HPDE6-E6E7 (cell line): Measurements from ENCODE around the gene TAPT1.

Experiments
- DNase-seq: peaks from one replicate; pipeline ENCODE4 v3.0.0; 2011; ENCODE audit warnings: missing footprints; ENCODE audit errors: extremely low spot score

TAPT1 gene

DNA sequence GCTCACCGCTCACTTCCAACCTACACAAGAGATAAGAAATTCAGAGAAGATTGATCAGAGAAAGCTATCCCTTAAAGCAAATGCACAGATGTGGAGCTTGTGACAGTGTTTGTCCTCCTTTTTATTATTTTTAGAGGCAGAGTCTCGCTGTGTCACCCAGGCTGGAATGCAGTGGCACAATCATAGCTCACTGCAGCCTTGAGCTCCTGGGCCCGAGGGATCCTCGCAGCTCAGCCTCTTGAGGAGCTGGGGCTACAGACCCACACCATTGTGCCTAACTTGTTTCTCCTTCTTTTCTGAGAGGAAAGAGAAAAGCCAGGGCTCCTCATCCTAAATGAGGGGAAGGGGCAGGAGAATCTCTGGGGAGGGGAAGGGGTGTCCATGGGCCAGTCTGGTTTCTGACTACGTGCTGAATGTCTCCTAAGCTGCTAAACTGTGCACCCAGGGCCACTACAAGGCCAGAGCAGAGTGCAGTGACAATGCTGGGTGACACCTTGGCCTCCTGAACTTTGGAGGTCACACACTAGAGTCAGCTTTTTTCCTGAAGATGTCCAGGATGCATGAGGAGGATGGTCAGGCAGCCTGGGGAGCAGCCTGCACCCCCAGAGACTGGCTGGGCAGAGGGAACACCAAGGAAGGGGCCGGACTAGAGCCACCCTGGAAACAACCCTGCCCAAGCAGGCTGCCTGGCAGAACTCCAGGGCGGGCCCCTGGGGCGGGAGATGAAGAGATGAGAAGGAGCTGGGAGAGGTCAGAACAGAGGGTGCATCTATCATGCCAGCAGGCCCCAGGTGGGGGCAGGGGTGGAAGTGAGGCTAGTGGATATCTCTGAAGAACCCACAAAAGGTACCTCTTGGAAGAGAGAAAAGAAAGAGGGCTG is 87.0 kb downstream of the TAPT1 start:
- no peak for DNase-seq

DNA sequence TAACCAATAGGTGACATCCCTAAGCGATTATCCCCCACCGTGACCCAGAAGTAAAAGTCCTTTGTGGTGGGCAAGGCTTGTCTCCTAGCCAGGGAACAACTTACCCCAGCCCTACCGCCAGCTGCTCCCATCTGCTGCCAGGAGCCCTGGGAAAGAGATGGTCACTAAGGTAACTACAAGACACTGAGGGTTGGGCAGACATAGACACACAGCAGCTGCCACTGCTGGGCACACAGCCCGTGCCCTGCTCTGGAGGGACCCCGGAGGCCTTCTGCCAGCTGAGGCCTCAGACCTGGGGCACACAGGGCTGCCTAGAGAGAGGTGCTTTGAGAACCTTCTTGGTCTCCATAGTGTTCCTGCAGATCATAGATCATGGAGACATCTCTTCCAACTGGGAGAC is 89.4 kb downstream of the TAPT1 start:
- DNase-seq = no peak

DNA sequence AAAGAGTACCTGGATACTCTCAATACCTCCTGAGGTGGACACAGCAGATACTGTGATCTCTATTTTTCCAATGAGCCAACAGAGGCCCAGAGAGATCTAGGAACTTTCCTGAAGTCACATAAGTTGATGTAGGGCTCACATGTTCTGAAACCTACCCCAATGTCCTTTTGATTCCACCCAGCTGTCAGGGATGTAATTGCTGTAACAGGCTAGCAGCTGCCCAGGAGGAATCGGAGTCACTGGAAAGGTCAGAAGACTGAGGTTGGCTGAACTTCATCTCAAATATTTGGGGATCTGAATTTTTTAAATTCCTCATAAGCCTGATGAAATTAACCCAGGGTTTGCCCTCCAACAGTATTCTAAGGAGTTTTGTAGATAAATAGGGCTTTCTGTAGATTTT is 90.0 kb downstream of the TAPT1 start:
- no peak for DNase-seq

GRCh38 chr4:16133406-16133805 is 92.9 kb downstream of the TAPT1 start:
- no peak for DNase-seq

DNA sequence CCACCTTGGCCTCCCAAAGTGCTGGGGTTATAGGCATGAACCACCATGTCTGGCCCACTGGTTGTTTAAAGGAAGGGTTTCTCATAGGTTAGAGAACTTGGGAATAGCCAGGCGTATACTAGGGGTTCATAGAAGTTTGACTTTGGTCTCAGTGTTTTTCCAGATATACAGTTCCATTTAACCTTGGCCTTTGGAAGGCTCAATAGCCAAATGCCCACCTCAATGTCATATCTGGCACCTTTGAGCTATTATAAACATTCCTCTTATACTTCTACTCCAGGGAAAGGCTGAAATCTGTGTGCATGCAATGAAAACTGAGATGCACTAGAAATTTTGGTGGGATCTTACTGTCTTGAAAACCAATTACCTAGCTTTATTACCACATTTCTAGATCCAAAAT is 95.0 kb downstream of the TAPT1 start:
- no peak for DNase-seq

GRCh38 chr4:16129336-16129735 is 96.9 kb downstream of the TAPT1 start:
- DNase-seq = no peak

DNA sequence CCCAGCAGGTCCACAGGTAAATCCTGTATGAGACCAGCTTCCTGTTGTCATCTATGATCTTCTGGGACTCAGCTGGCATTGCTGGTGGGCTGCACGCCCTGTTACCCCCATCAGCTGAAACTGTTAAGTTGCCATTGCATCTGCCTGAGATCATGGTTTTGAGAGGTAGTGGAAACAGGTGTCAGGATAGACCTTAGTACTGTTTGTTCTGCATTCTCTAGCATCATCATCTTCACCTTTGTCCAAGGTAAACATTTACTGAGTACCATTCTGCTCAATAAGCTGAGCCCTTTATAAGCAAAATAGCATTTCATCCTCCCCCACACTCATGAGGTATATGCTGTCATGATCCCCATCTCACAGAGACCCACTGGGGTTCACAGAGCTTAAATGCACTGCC is 99.6 kb downstream of the TAPT1 start:
- DNase-seq = no peak

GRCh38 chr4:16125571-16126445 is 100.5 kb downstream of the TAPT1 start:
- DNase-seq = no peak

- no peak for DNase-seq
Observed at GRCh38 chr4:16124232-16124631, 102.0 kb downstream of the TAPT1 start.

- no peak for DNase-seq
Observed at GRCh38 chr4:16123356-16124084, 102.8 kb downstream of the TAPT1 start.

GRCh38 chr4:16122784-16123183 is 103.5 kb downstream of the TAPT1 start:
- no peak for DNase-seq

DNA sequence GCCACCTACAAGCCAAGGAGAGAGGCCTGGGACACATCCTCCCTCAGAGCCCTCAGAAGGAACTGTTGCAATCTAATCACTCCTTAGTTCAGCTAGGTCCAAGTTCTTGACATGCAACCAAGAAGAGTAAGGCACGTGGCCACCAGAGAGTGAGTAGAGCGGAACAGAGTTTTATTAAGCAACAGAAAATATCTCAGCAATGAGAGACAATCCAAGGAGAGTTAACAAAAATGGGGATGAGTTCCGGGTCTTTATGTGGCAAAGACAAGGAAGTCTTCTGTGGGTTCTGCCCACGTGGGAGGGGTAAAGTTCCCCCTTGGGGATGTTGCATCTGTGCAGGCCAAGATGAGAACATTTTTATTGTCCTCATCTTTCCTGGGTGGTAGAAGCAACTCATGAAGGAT is 104.0 kb downstream of the TAPT1 start:
- no peak for DNase-seq

DNA sequence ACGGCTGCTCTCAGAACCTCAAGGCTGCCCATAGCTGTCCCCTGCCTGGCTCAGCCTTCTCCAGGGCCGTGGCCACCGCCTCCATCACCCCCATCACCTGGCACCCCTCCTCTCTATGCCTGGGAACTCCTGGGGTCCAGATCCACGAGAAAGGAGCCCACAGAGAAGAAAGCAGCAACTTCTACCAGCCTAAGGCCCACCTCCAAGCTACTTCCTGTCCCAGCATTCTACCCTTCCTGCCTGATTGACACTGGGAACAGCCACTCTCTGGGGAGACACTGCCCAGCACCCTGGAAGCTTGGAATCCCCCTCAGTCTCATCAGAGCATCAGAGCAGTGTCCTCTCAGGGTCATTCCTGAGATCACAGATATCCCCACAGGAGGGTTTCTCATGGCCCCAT is 105.6 kb downstream of the TAPT1 start:
- DNase-seq = no peak

- DNase-seq = no peak
Observed at GRCh38 chr4:16119981-16120380, 106.3 kb downstream of the TAPT1 start.

GRCh38 chr4:16118090-16118489 is 108.2 kb downstream of the TAPT1 start:
- no peak for DNase-seq

DNA sequence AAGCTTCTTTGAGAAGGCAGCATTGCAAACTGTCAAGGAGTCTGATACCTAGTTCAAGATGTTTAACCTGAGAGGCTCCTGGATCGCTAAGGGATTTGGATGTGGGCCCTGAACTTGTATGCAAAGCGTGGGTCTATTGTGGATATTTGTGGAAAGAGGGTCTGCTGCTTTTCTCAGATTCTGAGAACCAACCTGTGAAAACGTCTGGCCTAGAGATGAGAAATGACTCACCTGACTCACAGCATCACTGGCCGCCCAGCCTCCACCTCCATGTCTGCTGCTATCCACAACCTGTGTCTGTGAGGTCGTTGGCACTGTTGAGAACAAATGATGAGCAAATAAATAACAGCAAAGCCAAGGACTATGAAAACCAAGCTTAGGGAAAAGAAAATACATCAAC is 109.1 kb downstream of the TAPT1 start:
- no peak for DNase-seq

- DNase-seq = no peak
Observed at GRCh38 chr4:16116493-16116990, 109.7 kb downstream of the TAPT1 start.

DNA sequence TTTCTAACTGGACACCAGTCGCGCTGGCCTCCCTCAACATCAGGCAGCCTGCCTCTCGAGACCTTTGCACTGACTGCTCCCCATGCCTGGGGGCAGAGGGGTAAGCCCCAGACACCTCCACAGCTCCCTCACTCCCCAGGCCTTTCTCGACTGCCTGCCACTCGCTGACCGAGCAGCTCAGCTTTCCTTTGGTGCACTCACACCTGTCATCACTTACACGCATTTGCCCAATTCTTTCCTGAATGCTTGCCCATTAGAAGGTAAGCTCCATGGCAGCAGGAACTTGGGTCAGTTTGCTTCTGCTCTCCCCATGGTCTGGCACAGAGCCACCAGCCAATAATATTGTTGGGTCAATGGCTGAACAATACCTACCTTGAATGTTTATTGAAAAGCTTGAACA is 110.3 kb downstream of the TAPT1 start:
- no peak for DNase-seq

DNA sequence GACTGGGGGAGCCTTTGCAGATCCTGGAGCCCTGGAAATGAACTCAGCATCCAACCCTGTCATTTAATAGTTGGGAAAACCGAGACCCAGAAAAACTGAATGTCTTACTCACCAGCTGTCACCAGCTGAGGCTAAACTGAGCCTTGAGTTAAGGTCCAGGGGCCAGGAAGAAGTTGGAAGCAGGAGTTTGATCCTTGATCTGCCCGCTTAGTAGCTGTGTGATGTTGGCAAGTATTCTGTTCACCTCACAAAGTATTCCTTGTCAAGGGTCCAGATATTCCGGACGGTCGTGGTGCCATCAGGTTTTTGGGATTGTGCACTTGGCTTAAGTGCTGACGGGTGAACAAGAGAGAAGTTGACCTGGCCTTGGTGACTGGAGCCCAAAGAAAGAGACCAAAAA is 111.7 kb downstream of the TAPT1 start:
- no peak for DNase-seq

- no peak for DNase-seq
Observed at GRCh38 chr4:16113741-16114140, 112.5 kb downstream of the TAPT1 start.

- DNase-seq = no peak
Observed at GRCh38 chr4:16111533-16111932, 114.7 kb downstream of the TAPT1 start.

GRCh38 chr4:16110661-16111290 is 115.5 kb downstream of the TAPT1 start:
- no peak for DNase-seq
